ENCODE results near the gene ABCA12. TPM values are rescaled to one million over a fixed set of nuclear protein-coding genes. Genes with fewer than 3 reads are reported as not detected.

Gene ABCA12
- total and polyA plus RNA-seq, 10 of the 15 experiments (the other 5 are each of a cell fraction or from before 2014, with no cell fraction given) = 1.2 to 12.1 (median 6.0) TPM

GRCh38 chr2:215136669-215137328 lies 1.6 kb downstream of the ABCA12 start (continued):
- no peak for TF ChIP-seq NFYB (IDR thresholded peaks at IDR 0.05; ENCODE audit: insufficient read depth, low read depth, low read length)
- TF ChIP-seq EED (IDR thresholded peaks at IDR 0.05; ENCODE audit: low read depth) = no peak
- TF ChIP-seq TAF1 (IDR thresholded peaks at IDR 0.05; ENCODE audit: borderline replicate concordance, low read depth, low read length) = 0 out of 2 replicates have a peak, but pooled peaks have one; percentile 18
- TF ChIP-seq CEBPB (IDR thresholded peaks at IDR 0.05; ENCODE audit: borderline replicate concordance in 1 of 2, low read depth in 2 of 2, low read length in 2 of 2) = peak in 1 of 2 experiments; percentile 31; a peak in 1 of 4 replicates
- TF ChIP-seq ZNF687 (IDR thresholded peaks at IDR 0.05) = 0 out of 2 replicates have a peak, but pooled peaks have one; percentile 32
- TF ChIP-seq FOS (IDR thresholded peaks at IDR 0.05; ENCODE audit: borderline replicate concordance, extremely low read depth, insufficient read length) = no peak
- no peak for TF ChIP-seq NBN (IDR thresholded peaks at IDR 0.05)
- peak; percentile 35 to 48; a peak in 3 of 4 replicates for TF ChIP-seq IKZF2 (IDR thresholded peaks at IDR 0.05)
- no peak for TF ChIP-seq MAX (IDR thresholded peaks at IDR 0.05; ENCODE audit: low read depth, low read length)
- TF ChIP-seq IKZF1 (conservative IDR thresholded peaks at IDR 0.05) = peak; percentile 39; the same call in 1 of the 2 replicates
- peak; percentile 67 for TF ChIP-seq MTA2 (IDR thresholded peaks at IDR 0.05; ENCODE audit: low read depth)
